NT2/D1 (cell line): Measurements from ENCODE around the gene TRAF7.
"Not testable (repeated sequence)": the region's sequence is repeated elsewhere in the genome, so short reads cannot be mapped to it uniquely, and the experiment has no call there.

ENCODE experiments used
- SUZ12 ChIP-seq: IDR thresholded peaks from 2 replicates; pipeline ENCODE4 v1.6.1; 2011; ENCODE audit not compliant: insufficient read length, insufficient read depth; ENCODE audit errors: extremely low read depth
- YY1 ChIP-seq: IDR thresholded peaks from 2 replicates; pipeline ENCODE4 v1.6.1; 2011; ENCODE audit not compliant: insufficient read length, insufficient read depth
- ZNF274 ChIP-seq: IDR thresholded peaks from 2 replicates; pipeline ENCODE4 v1.6.1; 2011; ENCODE audit warnings: mild to moderate bottlenecking, low read depth, low read length

GRCh38 chr16:2135071-2135470, 20.5 kb upstream of the TRAF7 start:
- TF ChIP-seq YY1, ZNF274, SUZ12: not testable (repeated sequence)
